RWPE1 (cell line): ENCODE results near the gene SFMBT2.
"Not testable (repeated sequence)": the region's sequence is repeated elsewhere in the genome, so short reads cannot be mapped to it uniquely, and the experiment has no call there.

Experiments used
- CTCF ChIA-PET: fragments of 350-600 bp; sonication (Branson Sonifier 250); formaldehyde crosslinking; extraction: SDS; loops from one replicate; lab custom pipeline; 2021; lab: Yijun Ruan, JAX
- POLR2A ChIA-PET: fragments of 400-600 bp; formaldehyde crosslinking; extraction: SDS; loops from one replicate; lab custom pipeline; 2020; ENCODE audit warnings: antibody characterized with exemption; ENCODE audit not compliant: low non-redundant PET; lab: Yijun Ruan, JAX
- DNase-seq: peaks from one replicate; pipeline ENCODE4 v3.0.0; 2012; ENCODE audit warnings: low spot score
- H3K27ac ChIP-seq: fragments of 450-650 bp; 2 replicates; pipeline ENCODE4 v1.5.1; 2017
- TF ChIP-seq, protein P1 (sequence below): fragments of 450-650 bp; conservative IDR thresholded peaks from 2 replicates; pipeline ENCODE4 v1.5.1; 2017; ENCODE audit warnings: low read depth, mild to moderate bottlenecking

The SFMBT2 gene

DNA sequence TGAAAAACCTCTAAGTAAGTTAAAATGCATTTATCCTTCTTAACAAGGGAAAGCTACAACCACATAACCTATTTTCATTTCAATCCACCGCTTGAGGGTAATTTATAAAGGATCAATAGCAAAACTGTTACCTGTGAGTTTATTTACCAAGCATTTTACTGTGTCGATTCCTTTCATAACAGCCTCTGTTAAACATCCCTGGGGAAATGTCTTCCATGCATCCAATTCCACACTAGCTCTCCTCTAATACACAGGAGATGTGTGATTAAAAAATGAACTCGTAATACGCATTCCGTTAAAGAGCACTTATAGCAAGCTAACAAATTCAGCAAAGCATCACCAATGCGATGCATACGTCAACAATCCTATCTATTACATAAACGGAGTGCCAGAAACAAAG is 185.7 kb downstream of the SFMBT2 start:
- DNase-seq: no peak
- H3K27ac ChIP-seq: no peak overlapping the region
- TF ChIP-seq, protein P1, sequence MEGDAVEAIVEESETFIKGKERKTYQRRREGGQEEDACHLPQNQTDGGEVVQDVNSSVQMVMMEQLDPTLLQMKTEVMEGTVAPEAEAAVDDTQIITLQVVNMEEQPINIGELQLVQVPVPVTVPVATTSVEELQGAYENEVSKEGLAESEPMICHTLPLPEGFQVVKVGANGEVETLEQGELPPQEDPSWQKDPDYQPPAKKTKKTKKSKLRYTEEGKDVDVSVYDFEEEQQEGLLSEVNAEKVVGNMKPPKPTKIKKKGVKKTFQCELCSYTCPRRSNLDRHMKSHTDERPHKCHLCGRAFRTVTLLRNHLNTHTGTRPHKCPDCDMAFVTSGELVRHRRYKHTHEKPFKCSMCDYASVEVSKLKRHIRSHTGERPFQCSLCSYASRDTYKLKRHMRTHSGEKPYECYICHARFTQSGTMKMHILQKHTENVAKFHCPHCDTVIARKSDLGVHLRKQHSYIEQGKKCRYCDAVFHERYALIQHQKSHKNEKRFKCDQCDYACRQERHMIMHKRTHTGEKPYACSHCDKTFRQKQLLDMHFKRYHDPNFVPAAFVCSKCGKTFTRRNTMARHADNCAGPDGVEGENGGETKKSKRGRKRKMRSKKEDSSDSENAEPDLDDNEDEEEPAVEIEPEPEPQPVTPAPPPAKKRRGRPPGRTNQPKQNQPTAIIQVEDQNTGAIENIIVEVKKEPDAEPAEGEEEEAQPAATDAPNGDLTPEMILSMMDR: no peak
- POLR2A ChIA-PET: no interaction called here
- CTCF ChIA-PET: no interaction called here

DNA sequence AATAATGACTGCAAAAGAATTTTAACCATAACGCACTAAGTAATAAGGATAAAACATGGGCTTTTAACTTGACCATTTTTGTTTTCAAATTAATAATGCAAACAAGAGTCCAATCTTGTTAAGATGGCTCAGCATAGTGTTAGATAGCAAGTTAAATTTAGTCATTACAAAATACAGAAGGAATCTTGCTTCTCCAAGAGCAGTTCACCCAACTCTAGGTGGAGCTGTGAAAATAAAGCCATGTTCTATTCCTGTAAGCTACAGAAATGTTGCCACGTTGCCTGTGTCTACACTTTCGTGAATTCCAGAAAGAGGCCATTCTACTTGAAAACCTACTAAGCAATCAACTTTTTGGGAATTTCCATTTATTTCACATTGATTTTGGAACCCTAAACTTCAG is 191.9 kb downstream of the SFMBT2 start:
- ChIA-PET CTCF (no interaction called here), POLR2A (no interaction called here)
- TF ChIP-seq, protein P1: no peak
- DNase-seq: no peak
- H3K27ac ChIP-seq: no peak overlapping the region

DNA sequence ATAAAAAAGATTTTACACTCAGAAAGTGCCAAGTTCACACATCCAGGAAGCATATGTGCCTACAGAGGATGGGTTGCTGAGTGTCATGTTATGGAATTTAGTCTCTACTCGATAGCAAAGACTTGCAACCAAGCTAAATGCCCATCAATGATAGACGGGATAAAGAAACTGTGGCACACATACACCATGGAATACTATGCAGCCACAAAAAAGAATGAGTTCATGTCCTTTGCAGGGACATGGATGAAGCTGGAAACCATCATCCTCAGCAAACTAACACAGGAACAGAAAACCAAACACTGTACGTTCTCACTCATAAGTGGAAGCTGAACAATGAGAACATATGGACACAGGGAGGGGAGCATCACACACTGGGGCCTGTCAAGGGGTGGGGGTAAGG is 198.1 kb downstream of the SFMBT2 start:
- CTCF ChIA-PET, DNase-seq, H3K27ac ChIP-seq, POLR2A ChIA-PET: not testable (repeated sequence)

DNA sequence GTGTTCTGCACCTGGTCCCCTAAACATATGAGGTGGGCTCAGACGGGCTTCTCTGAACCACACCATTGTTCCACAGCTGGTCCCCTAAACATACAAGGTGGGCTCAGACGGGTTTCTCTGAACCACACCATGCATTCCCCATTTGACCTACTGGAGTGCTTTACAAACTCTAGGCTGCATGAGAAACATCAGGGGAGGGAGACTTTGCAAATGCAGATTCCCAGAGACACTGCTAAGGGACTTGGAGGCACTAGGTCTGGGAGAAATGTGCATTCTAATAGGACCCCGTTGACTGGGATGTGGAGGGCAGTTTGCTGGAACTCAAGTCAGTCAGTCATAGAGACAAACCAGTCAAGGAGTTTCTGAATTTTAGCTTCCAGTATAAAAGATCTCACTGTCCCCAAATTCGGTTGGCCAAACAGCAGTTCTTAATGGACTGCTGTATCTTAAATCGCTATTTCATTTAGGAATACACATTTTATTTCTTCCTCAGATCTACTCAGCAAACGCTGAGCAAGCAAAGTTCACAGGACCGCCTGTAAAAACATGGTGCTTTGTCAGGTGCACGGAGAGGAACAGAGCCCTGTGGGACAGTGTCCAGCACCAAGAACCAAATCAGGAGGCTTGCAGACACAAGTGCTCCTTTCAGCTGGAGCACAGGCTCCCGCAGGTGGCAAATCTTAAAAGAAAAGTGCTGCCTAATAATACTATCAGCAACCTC is 198.8 kb downstream of the SFMBT2 start:
- CTCF ChIA-PET: interaction anchor here (0.7 kb wide), 1 partner anchor 36 kb away, joined by 3 read pairs; no protein-coding TSS in a partner anchor
- POLR2A ChIA-PET: no interaction called here
- no peak overlapping the region for H3K27ac ChIP-seq
- DNase-seq: no peak
- TF ChIP-seq, protein P1: no peak

DNA sequence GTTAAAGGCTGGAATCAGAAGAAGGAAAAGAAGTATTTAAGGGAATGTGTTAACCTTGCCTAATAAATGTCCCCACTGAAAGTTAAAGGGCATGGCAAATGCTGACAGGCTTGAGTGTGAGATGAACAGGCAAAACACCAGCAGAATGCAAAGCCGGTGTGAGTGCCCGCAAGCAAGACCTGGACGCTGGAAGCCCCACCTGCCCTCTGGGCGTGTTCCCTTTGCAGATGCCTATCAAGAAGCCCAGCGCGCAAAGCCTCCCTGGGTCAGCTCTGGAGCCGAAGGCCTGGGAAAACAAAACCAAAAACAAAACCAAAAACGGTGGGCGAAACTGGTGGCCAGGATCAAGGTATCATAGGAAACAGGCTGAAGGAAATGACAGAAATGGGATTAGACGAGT is 200.3 kb downstream of the SFMBT2 start:
- TF ChIP-seq, protein P1: no peak

GRCh38 chr10:7209458-7209857 is 201.4 kb downstream of the SFMBT2 start:
- CTCF ChIA-PET: no interaction called here
- POLR2A ChIA-PET: no interaction called here
- H3K27ac ChIP-seq: no peak overlapping the region
- TF ChIP-seq, protein P1: no peak
- DNase-seq: no peak

More for the DNA sequence above, 200.3 kb downstream of the SFMBT2 start:
- H3K27ac ChIP-seq: no peak overlapping the region
- no peak for DNase-seq
- ChIA-PET CTCF (no interaction called here), POLR2A (no interaction called here)

DNA sequence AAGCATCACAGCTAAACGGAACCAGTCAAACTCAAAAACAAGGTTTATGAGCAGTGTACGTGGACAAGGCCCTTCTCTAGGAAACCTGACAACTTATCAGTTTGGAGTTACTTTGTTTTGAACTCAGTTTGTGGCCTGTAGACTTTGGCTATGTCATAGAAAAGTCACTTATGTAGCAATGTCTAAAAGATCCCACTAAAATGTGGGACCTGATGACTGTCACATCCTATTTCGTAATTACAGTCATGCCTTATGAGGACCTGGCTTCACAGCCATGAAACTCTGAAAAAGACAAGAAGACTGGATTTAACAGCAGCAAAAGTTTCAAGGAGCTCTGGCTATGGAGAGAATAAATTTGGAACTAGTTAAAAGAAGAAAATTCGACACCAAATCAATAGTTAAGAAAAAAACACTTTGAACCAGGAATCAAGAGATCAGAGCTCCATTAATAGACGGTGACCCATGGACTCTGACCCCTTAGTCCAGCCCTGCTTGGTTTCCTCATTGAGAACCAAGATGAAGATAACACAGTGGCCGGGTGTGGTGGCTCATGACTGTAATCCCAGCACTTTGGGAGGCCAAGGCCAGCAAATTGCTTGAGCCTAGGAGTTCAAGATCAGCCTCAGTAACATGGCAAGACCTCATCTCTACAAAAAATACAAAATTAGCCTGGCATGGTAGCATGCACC is 204.3 kb downstream of the SFMBT2 start:
- TF ChIP-seq, protein P1: no peak
- no peak for DNase-seq
- ChIA-PET POLR2A (no interaction called here), CTCF (no interaction called here)
- H3K27ac ChIP-seq: no peak overlapping the region
